SK-N-MC (cell line): ENCODE measurements around the gene SIX5.

Source experiments
- EZH2 ChIP-seq: fragments of 200-600 bp; sonication (generic); IDR thresholded peaks from one replicate; pipeline ENCODE4 v1.6.1; 2017; ENCODE audit warnings: antibody characterized with exemption
- POLR2AphosphoS5 ChIP-seq: IDR thresholded peaks from 2 replicates; pipeline ENCODE4 v1.6.1; 2012; ENCODE audit warnings: mild to moderate bottlenecking, low read depth, low read length, borderline replicate concordance

GRCh38 chr19:45769821-45770191 lies 754 bp upstream of the SIX5 start:
- TF ChIP-seq EZH2 (no peak), POLR2AphosphoS5 (no peak)
